ENCODE measurements around the gene TECTA. TPM values are rescaled to one million over a fixed set of nuclear protein-coding genes. Genes with fewer than 3 reads are reported as not detected.
A peak's percentile ranks its signal among the peaks of the same experiment; 100 is the strongest.

TECTA gene
- total and polyA plus RNA-seq, 2 donors (not counting 1 experiment from before 2014, with no cell fraction given), result 0.30 to 0.33 TPM

DNA sequence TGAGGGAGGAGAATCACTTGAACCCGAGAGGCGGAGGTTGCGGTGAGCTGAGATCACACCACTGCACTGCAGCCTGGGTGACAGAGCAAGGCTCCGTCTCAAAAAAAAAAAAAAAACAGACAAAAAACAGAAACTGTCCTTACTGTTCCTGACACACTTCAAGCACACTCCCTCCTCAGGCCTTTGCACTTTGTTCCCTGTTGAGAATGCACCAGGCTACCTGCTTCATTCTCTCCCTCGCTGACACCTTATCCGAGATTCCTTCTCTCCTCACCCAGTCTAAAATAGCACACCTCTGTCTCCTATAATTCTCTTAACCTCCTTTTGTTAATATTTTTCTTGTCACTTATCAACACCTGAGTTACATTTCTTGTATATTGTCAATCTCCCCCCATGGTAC, 32.3 kb upstream of the TECTA start:
- H3K36me3 ChIP-seq (ENCODE audit: control insufficient read depth, insufficient read depth, low read length), result no peaks in the 10 kb centered on the region
- H3K4me2 ChIP-seq (ENCODE audit: extremely low read depth, insufficient read depth, low read length), result no peak overlapping the region
- no peak for DNase-seq (ENCODE audit: low read depth in 2 of 2)
- H3K9ac ChIP-seq (ENCODE audit: insufficient read depth, low read length), result no peak overlapping the region
- H4K20me1 ChIP-seq (ENCODE audit: control insufficient read depth, extremely low read depth, insufficient read depth, low read length), result no peaks in the 10 kb centered on the region
- H3K79me2 ChIP-seq (ENCODE audit: control insufficient read depth, insufficient read depth, low read length), result no peaks in the 10 kb centered on the region
- H3K4me1 ChIP-seq (ENCODE audit: control insufficient read depth, extremely low read depth, insufficient read depth, low read length), result no peaks in the 10 kb centered on the region
- no peak overlapping the region for H3K27ac ChIP-seq (ENCODE audit: insufficient read depth, low read length)
- no peaks in the 10 kb centered on the region for H3K9me3 ChIP-seq (ENCODE audit: control insufficient read depth, insufficient read depth, low read depth, low read length)
- no peak overlapping the region for H2AFZ ChIP-seq (ENCODE audit: low read length)
- no peaks in the 10 kb centered on the region for H3K27me3 ChIP-seq (ENCODE audit: control insufficient read depth, insufficient read depth, low read length)
- TF ChIP-seq, protein P1, sequence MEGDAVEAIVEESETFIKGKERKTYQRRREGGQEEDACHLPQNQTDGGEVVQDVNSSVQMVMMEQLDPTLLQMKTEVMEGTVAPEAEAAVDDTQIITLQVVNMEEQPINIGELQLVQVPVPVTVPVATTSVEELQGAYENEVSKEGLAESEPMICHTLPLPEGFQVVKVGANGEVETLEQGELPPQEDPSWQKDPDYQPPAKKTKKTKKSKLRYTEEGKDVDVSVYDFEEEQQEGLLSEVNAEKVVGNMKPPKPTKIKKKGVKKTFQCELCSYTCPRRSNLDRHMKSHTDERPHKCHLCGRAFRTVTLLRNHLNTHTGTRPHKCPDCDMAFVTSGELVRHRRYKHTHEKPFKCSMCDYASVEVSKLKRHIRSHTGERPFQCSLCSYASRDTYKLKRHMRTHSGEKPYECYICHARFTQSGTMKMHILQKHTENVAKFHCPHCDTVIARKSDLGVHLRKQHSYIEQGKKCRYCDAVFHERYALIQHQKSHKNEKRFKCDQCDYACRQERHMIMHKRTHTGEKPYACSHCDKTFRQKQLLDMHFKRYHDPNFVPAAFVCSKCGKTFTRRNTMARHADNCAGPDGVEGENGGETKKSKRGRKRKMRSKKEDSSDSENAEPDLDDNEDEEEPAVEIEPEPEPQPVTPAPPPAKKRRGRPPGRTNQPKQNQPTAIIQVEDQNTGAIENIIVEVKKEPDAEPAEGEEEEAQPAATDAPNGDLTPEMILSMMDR (conservative IDR thresholded peaks at IDR 0.05 in 1 of 2, IDR thresholded peaks at IDR 0.05 in 1 of 2; ENCODE audit: low read depth in 1 of 2, low read length in 2 of 2), result no peak
- no peak for TF ChIP-seq EZH2 (IDR thresholded peaks at IDR 0.05; ENCODE audit: low read length, missing control alignments)
- no peak overlapping the region for H3K4me3 ChIP-seq (replicated peaks in 1 of 4; ENCODE audit: control extremely low read depth in 1 of 4, insufficient read depth in 1 of 4, low read depth in 3 of 4, low read length in 4 of 4)

DNA sequence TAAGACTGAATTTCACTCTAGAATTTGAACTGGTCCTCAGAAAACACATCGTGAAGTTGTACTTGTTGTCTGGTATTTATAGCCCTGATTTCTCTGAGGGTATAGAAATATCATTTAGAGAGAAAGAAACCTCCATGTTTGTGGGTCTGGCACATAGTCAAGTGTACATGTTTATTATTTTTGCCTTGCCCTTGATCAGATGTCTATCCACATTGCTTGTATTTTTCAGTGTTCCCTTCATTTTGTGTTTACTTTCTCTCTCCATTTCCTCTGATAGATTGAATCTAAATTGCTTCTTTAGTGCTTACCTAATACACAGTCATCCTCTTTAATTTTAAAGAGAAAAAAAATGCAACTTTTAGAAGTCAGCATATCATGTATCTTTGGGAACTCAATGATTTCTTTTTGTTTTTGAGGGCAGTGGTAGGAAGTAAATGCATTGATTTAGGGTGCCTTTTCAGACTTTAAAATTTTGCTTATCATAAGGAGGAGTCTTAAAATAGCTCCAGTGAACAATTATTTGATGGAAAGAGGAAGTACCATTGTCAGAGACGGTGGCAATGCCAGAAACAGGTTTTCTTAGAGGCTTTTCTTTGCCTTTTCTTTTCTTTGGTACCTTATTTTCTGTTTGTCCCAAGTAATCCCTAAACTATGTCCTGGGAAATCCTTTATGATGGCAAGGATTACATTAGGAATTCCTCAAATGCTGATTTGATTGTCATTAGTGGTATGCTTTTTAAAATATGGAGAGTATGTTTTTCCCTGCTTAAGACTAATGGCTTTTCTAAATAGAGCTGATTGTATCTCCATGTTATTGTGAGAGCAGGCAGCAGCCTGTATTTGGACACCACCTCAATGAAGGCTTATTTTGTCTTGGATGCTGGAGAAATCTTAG, 29.8 kb upstream of the TECTA start:
- Histone ChIP-seq H3K9me3 (ENCODE audit: control insufficient read depth, insufficient read depth, low read depth, low read length) (no peaks in the 10 kb centered on the region), H3K9ac (ENCODE audit: insufficient read depth, low read length) (no peak overlapping the region), H3K36me3 (ENCODE audit: control insufficient read depth, insufficient read depth, low read length) (no peaks in the 10 kb centered on the region), H3K4me3 (replicated peaks in 1 of 4; ENCODE audit: control extremely low read depth in 1 of 4, insufficient read depth in 1 of 4, low read depth in 3 of 4, low read length in 4 of 4) (no peak overlapping the region), H3K27ac (ENCODE audit: insufficient read depth, low read length) (no peak overlapping the region), H3K79me2 (ENCODE audit: control insufficient read depth, insufficient read depth, low read length) (no peaks in the 10 kb centered on the region), H4K20me1 (ENCODE audit: control insufficient read depth, extremely low read depth, insufficient read depth, low read length) (no peaks in the 10 kb centered on the region), H3K27me3 (ENCODE audit: control insufficient read depth, insufficient read depth, low read length) (no peaks in the 10 kb centered on the region), H2AFZ (ENCODE audit: low read length) (no peak overlapping the region), H3K4me1 (ENCODE audit: control insufficient read depth, extremely low read depth, insufficient read depth, low read length) (no peaks in the 10 kb centered on the region), H3K4me2 (ENCODE audit: extremely low read depth, insufficient read depth, low read length) (no peak overlapping the region)
- TF ChIP-seq EZH2 (IDR thresholded peaks at IDR 0.05; ENCODE audit: low read length, missing control alignments), result no peak
- TF ChIP-seq, protein P1 (conservative IDR thresholded peaks at IDR 0.05 in 1 of 2, IDR thresholded peaks at IDR 0.05 in 1 of 2; ENCODE audit: low read depth in 1 of 2, low read length in 2 of 2), result no peak
- DNase-seq (ENCODE audit: low read depth in 2 of 2), result peak in 1 of 2 donors; percentile 68

DNA sequence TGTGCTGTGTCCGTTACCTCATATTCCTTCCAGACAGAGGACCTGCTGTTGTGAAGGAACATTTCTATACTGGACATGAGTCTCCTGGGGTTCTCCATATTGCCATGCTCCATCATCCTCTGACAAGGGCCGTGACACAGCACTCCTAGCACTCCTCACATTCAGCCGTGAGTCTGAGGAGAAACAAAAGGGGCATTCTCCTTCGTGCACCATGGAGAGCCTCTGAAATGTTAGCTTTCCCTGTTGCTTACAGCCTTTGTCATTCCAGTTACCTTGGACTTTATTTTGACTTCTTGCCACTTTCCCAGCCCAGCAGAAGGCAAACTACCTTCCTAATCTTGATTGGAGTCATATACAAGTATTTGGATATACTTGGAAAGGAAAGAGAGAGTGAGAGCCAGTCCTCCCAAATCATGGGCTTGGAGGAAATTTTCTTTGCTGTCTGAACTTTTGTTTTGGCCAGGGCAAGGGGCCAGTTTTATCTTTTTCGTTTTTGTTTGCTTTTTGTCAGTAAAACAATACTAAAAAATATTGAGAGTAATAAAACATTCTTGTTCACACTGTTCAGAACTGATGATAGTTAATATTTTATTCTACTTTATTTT, 29.1 kb upstream of the TECTA start:
- H3K9me3 ChIP-seq (ENCODE audit: control insufficient read depth, insufficient read depth, low read depth, low read length), result no peaks in the 10 kb centered on the region
- no peak overlapping the region for H2AFZ ChIP-seq (ENCODE audit: low read length)
- H3K36me3 ChIP-seq (ENCODE audit: control insufficient read depth, insufficient read depth, low read length), result no peaks in the 10 kb centered on the region
- no peaks in the 10 kb centered on the region for H3K27me3 ChIP-seq (ENCODE audit: control insufficient read depth, insufficient read depth, low read length)
- H3K9ac ChIP-seq (ENCODE audit: insufficient read depth, low read length), result no peak overlapping the region
- no peaks in the 10 kb centered on the region for H3K79me2 ChIP-seq (ENCODE audit: control insufficient read depth, insufficient read depth, low read length)
- no peak for TF ChIP-seq EZH2 (IDR thresholded peaks at IDR 0.05; ENCODE audit: low read length, missing control alignments)
- TF ChIP-seq, protein P1 (conservative IDR thresholded peaks at IDR 0.05 in 1 of 2, IDR thresholded peaks at IDR 0.05 in 1 of 2; ENCODE audit: low read depth in 1 of 2, low read length in 2 of 2), result no peak
- H3K27ac ChIP-seq (ENCODE audit: insufficient read depth, low read length), result no peak overlapping the region
- no peak overlapping the region for H3K4me3 ChIP-seq (replicated peaks in 1 of 4; ENCODE audit: control extremely low read depth in 1 of 4, insufficient read depth in 1 of 4, low read depth in 3 of 4, low read length in 4 of 4)
- H3K4me2 ChIP-seq (ENCODE audit: extremely low read depth, insufficient read depth, low read length), result no peak overlapping the region
- no peak for DNase-seq (ENCODE audit: low read depth in 2 of 2)
- no peaks in the 10 kb centered on the region for H4K20me1 ChIP-seq (ENCODE audit: control insufficient read depth, extremely low read depth, insufficient read depth, low read length)
- H3K4me1 ChIP-seq (ENCODE audit: control insufficient read depth, extremely low read depth, insufficient read depth, low read length), result no peaks in the 10 kb centered on the region
